Measurements from ENCODE around the gene MRPL10.

- TF ChIP-seq POLR2A (IDR thresholded peaks at IDR 0.05): no peak
- TF ChIP-seq CTCF (IDR thresholded peaks at IDR 0.05): no peak
Observed at GRCh38 chr17:47800686-47801085, 30.7 kb downstream of the MRPL10 start.
